HCT116 (cell line): ENCODE measurements around the gene FMN1. TPM values are rescaled to one million over a fixed set of nuclear protein-coding genes. Genes with fewer than 3 reads are reported as not detected.

Experiments
- ATAC-seq: fragments of 200-7000 bp; cut with Tn5 transposase; 2 replicates; pipeline ENCODE4 v1.9.1; 2020; ENCODE audit warnings: mild to moderate bottlenecking, moderate library complexity
- BruUV-seq: library from RNA; stranded (reverse); fragments of 400-500 nt; replicated peaks from 2 replicates; lab custom pipeline; 2021; lab: Mats Ljungman, UMichigan
- CTCF ChIA-PET: fragments of 300-600 bp; sonication (Branson Sonifier 250); formaldehyde crosslinking; loops from one replicate; lab custom pipeline; 2021; ENCODE audit warnings: antibody characterized with exemption; lab: Charles Lee
- POLR2A ChIA-PET: fragments of 300-600, 350-600 bp; sonication (Branson Sonifier 250); formaldehyde crosslinking; loops from one replicate; lab custom pipeline; 2021; ENCODE audit warnings: antibody characterized with exemption; lab: Charles Lee
- RAD21 ChIA-PET, 2 experiments: fragments of 300-600 bp; sonication (Branson Sonifier 250); formaldehyde crosslinking; loops; one replicate each; lab custom pipeline; 2023; ENCODE audit warnings: low total read pairs in 2 of 2; ENCODE audit not compliant: uncharacterized antibody in 2 of 2, unreplicated experiment in 2 of 2, low non-redundant PET in 1 of 2; lab: Charles Lee
- DNase-seq: peaks from one replicate; pipeline ENCODE4 v3.0.0-alpha.2; 2010; ENCODE audit warnings: low read depth, low spot score
- H2AFZ ChIP-seq: fragments of 200-600 bp; shearing (Covaris generic), sonication (generic); 2 replicates; pipeline ENCODE4 v1.6.1; 2017; ENCODE audit warnings: low read depth, mixed run types, mixed read lengths, antibody characterized with exemption, low read length; ENCODE audit not compliant: poor library complexity, severe bottlenecking
- H3K27ac ChIP-seq: 2 replicates; pipeline ENCODE4 v1.5.1; 2012; ENCODE audit warnings: low read depth, low read length
- H3K27me3 ChIP-seq: fragments of 200-600 bp; sonication (generic); 2 replicates; pipeline ENCODE4 v1.6.1; 2016; ENCODE audit warnings: mixed run types, low read length, mixed read lengths; ENCODE audit not compliant: insufficient read depth
- H3K36me3 ChIP-seq, 2 experiments: fragments of 200-500 bp in 1 of 2; fragments of 200-600 bp in 1 of 2; sonication (Bioruptor generic) in 1 of 2; sonication (generic) in 1 of 2; 2 replicates each; pipeline versions ENCODE4 v1.5.1 to v1.6.1; 2014 to 2016; ENCODE audit warnings: low read length in 2 of 2, inconsistent platforms in 1 of 2, mixed read lengths in 1 of 2, mixed run types in 1 of 2; ENCODE audit not compliant: insufficient read depth in 2 of 2, control insufficient read depth in 1 of 2
- H3K4me1 ChIP-seq, 2 experiments: fragments of 200-600 bp in 1 of 2; sonication (generic) in 1 of 2; 2 replicates each; pipeline versions ENCODE4 v1.5.1 to v1.6.1; 2012 to 2017; ENCODE audit warnings: low read length in 2 of 2, inconsistent platforms in 1 of 2, mild to moderate bottlenecking in 1 of 2, mixed read lengths in 1 of 2, mixed run types in 1 of 2, moderate library complexity in 1 of 2; ENCODE audit not compliant: insufficient read depth in 2 of 2, control insufficient read depth in 1 of 2
- H3K4me2 ChIP-seq: fragments of 200-600 bp; sonication (generic); 2 replicates; pipeline ENCODE4 v1.6.1; 2017; ENCODE audit warnings: mixed run types, low read length, mixed read lengths
- H3K4me3 ChIP-seq, 2 experiments: fragments of 200-600 bp in 1 of 2; sonication (generic) in 1 of 2; replicated peaks in 1 of 2; 2 replicates each; pipeline ENCODE4 v1.5.1; 2011 to 2016; ENCODE audit warnings: low read length in 2 of 2, control low read depth in 1 of 2, low read depth in 1 of 2, mild to moderate bottlenecking in 1 of 2, mixed read lengths in 1 of 2, mixed run types in 1 of 2
- H3K79me2 ChIP-seq: fragments of 200-600 bp; sonication (generic); 2 replicates; pipeline ENCODE4 v1.6.1; 2017; ENCODE audit warnings: mild to moderate bottlenecking, mixed run types, low read length, moderate library complexity, mixed read lengths; ENCODE audit not compliant: insufficient read depth
- H3K9ac ChIP-seq: fragments of 200-600 bp; sonication (generic); 2 replicates; pipeline ENCODE4 v1.6.1; 2016; ENCODE audit warnings: low read length, mixed read lengths
- H3K9me2 ChIP-seq: fragments of 200-600 bp; sonication (generic), shearing (Covaris generic); 2 replicates; pipeline ENCODE4 v1.6.1; 2017; ENCODE audit warnings: mixed run types, mild to moderate bottlenecking, moderate library complexity; ENCODE audit not compliant: insufficient read depth
- H3K9me3 ChIP-seq, 2 experiments: fragments of 200-500 bp in 1 of 2; fragments of 200-600 bp in 1 of 2; sonication (Bioruptor generic) in 1 of 2; sonication (generic) in 1 of 2; 2 replicates each; pipeline ENCODE4 v1.6.1; 2014 to 2017; ENCODE audit warnings: low read length in 2 of 2, mixed read lengths in 2 of 2, inconsistent platforms in 1 of 2, low read depth in 1 of 2, mild to moderate bottlenecking in 1 of 2, mixed run types in 1 of 2, moderate library complexity in 1 of 2; ENCODE audit not compliant: control insufficient read depth in 1 of 2, insufficient read depth in 1 of 2
- H4K20me1 ChIP-seq: fragments of 200-600 bp; sonication (generic), shearing (Covaris generic); 2 replicates; pipeline ENCODE4 v1.6.1; 2017; ENCODE audit warnings: mixed run types, mild to moderate bottlenecking, moderate library complexity; ENCODE audit not compliant: insufficient read depth
- CBX3 ChIP-seq: IDR thresholded peaks from 2 replicates; pipeline ENCODE4 v1.6.1; 2012; ENCODE audit warnings: low read depth
- CEBPB ChIP-seq: IDR thresholded peaks from 2 replicates; pipeline ENCODE4 v1.6.1; 2012; ENCODE audit warnings: low read depth
- EZH2 ChIP-seq: fragments of 200-600 bp; sonication (generic); IDR thresholded peaks from 2 replicates; pipeline ENCODE4 v1.6.1; 2017; ENCODE audit warnings: antibody characterized with exemption, mixed run types
- FOSL1 ChIP-seq: IDR thresholded peaks from 2 replicates; pipeline ENCODE4 v1.6.1; 2012; ENCODE audit warnings: low read depth
- JUND ChIP-seq: IDR thresholded peaks from 2 replicates; pipeline ENCODE4 v1.6.1; 2012
- POLR2AphosphoS5 ChIP-seq: IDR thresholded peaks from 2 replicates; pipeline ENCODE4 v1.6.1; 2011; ENCODE audit warnings: mild to moderate bottlenecking, low read depth, low read length, moderate library complexity
- SP1 ChIP-seq: IDR thresholded peaks from 2 replicates; pipeline ENCODE4 v1.6.1; 2012; ENCODE audit warnings: low read depth
- SRF ChIP-seq: IDR thresholded peaks from 2 replicates; pipeline ENCODE4 v1.6.1; 2012; ENCODE audit warnings: low read depth
- YY1 ChIP-seq: IDR thresholded peaks from 2 replicates; pipeline ENCODE4 v1.6.1; 2011; ENCODE audit warnings: low read length, low read depth, moderate library complexity, mild to moderate bottlenecking; ENCODE audit not compliant: insufficient replicate concordance; ENCODE audit errors: extremely low read depth
- intact Hi-C: fragments of 100-400 bp; cut with micrococcal nuclease; formaldehyde crosslinking; loops from 2 replicates; pipeline ENCODE4 v1.10.0; 2022
- total RNA-seq: library from RNA; stranded (reverse); gene quantifications from one replicate; pipeline ENCODE4 v1.2.1, GENCODE V29; 2021; ENCODE audit not compliant: unreplicated experiment
- TF ChIP-seq, protein P1 (sequence below): IDR thresholded peaks from 2 replicates; pipeline ENCODE4 v1.6.1; 2011; ENCODE audit warnings: mild to moderate bottlenecking, low read length, moderate library complexity; ENCODE audit not compliant: insufficient replicate concordance; ENCODE audit errors: extremely low read depth

The FMN1 gene
- total RNA-seq, 1 experiment from 2014 or later, result 0.39 TPM

DNA sequence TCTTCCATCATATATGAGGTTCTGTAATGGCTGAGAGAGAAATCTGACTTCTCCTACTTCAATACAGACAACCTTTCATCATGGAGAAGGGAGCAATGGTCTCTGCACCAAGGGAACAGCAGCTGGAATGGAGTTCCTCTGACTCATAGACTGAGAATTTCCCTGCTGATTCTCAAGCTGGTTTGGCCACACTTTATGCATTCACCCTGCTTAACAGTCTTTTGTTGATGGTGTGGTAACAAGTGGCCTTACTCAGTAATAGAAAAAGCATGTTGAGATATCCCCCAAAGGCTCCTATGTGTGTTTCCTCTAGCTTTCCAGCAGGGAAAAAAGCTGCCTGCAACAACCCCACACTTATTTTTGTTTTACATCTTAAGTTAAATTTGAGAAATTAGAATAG is 338.6 kb downstream of the FMN1 start:
- H3K4me2 ChIP-seq, result peak overlapping the region; percentile 48
- DNase-seq (peak; percentile 45), ATAC-seq (peak; percentile 82)
- H3K4me3 ChIP-seq, result no peak overlapping the region
- no peaks in the 10 kb centered on the region for H3K9me2 ChIP-seq
- peaks cover 9 to 26% of the 10 kb centered on the region in 2 experiments; a peak in 3 of 4 replicates for H3K4me1 ChIP-seq
- H3K27ac ChIP-seq, result no peak overlapping the region
- ChIA-PET RAD21 (no interaction called here), CTCF (interaction anchor here (1.5 to 1.6 kb wide), 2 partner anchors 12 to 13 kb away, joined by 4 to 8 read pairs; no protein-coding TSS in a partner anchor), POLR2A (no interaction called here)
- TF ChIP-seq POLR2AphosphoS5, result no peak
- peak; percentile 50; the same call in 1 of the 2 replicates for TF ChIP-seq FOSL1
- TF ChIP-seq, protein P1, sequence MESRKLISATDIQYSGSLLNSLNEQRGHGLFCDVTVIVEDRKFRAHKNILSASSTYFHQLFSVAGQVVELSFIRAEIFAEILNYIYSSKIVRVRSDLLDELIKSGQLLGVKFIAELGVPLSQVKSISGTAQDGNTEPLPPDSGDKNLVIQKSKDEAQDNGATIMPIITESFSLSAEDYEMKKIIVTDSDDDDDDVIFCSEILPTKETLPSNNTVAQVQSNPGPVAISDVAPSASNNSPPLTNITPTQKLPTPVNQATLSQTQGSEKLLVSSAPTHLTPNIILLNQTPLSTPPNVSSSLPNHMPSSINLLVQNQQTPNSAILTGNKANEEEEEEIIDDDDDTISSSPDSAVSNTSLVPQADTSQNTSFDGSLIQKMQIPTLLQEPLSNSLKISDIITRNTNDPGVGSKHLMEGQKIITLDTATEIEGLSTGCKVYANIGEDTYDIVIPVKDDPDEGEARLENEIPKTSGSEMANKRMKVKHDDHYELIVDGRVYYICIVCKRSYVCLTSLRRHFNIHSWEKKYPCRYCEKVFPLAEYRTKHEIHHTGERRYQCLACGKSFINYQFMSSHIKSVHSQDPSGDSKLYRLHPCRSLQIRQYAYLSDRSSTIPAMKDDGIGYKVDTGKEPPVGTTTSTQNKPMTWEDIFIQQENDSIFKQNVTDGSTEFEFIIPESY, result no peak
- TF ChIP-seq CEBPB, result peak; percentile 16; the same call in 1 of the 2 replicates
- no peak for TF ChIP-seq YY1
- TF ChIP-seq JUND, result peak; percentile 60
- peak; percentile 34; the same call in 1 of the 2 replicates for TF ChIP-seq SP1
- peak; percentile 59; the same call in 1 of the 2 replicates for TF ChIP-seq CBX3
- TF ChIP-seq EZH2, result no peak
- TF ChIP-seq SRF, result no peak
- H3K27me3 ChIP-seq, result no peaks in the 10 kb centered on the region
- H3K36me3 ChIP-seq, result no peaks in the 10 kb centered on the region
- BruUV-seq, result no TSS peak
- no peak overlapping the region for H3K9ac ChIP-seq
- no peaks in the 10 kb centered on the region for H3K9me3 ChIP-seq
- H4K20me1 ChIP-seq, result no peaks in the 10 kb centered on the region
- H2AFZ ChIP-seq, result peak overlapping the region; percentile 28
- intact Hi-C loops, result no loop called here
- H3K79me2 ChIP-seq, result no peaks in the 10 kb centered on the region
